NCI-H345 treated with DMSO at 0.1 percent for 48 hours (cell line): ENCODE data around the gene SLC25A38.

Experiments
- DNase-seq: peaks from one replicate; lab custom pipeline; 2025; ENCODE audit not compliant: unreplicated experiment; lab: John Stamatoyannopoulos, UW

SLC25A38 gene

GRCh38 chr3:39376959-39377634 lies 6.1 kb upstream of the SLC25A38 start:
- no peak for DNase-seq

DNA sequence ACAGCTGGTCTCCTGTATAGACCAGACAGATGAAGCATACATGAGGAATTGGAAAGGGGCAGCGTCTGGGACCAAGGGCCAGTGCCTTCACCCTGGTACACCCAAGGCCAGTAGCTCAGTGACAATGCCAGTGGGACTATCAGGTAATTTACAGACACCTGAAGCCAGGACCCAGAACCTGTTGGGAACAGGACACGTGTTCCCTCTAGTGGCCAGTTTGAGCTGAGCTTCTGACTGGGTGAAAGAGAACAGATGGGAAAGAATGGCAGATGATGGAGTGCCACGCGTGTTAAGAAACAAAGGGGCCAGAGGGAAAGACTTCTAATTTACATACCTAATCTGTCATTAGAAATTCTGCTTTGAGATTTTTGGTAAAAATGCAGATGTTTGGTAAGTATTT lies 5.1 kb upstream of the SLC25A38 start:
- DNase-seq = no peak

DNA sequence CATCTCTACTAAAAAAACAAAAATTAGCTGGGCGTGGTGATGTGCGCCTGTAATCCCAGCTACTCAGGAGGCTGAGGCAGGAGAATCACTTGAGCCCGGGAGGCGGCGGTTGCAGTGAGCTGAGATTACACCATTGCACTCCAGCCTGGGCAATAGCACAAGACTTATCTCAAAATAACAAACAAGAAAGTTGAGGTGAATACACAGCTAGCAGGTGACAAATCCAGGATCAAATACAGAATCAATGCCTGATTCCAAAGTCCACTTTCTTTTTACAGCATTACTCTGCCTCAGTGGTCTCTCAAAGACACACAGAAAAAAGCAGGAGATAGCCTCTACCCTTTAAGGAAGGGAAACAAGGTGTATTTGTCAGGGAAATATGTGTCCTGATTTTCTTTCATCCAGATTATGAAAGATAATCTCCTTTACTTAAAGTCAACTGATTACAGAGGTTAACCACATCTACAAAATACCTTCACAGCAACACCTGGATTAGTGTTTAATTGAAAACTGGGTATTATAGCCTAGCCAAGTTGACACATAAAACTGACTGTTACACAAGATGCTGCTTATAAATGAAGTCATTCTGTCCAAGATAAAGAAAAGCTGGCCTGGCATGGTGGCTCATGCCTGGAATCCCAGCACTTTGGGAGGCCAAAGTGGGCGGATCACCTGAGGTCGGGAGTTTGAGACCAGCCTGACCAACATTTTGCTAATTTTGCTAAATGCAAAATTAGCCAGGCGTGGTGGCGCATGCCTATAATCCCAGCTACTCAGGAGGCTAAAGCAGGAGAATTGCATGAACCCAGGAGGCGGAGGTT lies 4.0 kb upstream of the SLC25A38 start:
- no peak for DNase-seq

DNA sequence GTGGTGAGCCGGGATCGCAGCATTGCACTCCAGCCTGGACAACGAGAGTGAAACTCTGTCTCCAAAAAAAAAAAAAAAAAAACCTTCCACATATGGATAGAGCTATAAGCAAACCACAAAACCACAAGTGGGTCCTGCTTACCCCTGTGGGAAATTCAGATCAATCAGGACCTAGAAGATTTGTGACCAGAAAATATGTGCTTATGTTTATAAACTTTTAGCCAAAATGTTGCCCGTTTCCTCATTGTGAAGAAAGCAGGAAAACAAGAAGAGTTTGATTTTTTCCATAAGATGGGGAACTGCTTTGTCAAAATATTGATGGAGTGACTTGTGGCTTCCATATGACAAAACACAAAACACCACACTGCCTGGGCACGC lies 3.4 kb upstream of the SLC25A38 start:
- no peak for DNase-seq

DNA sequence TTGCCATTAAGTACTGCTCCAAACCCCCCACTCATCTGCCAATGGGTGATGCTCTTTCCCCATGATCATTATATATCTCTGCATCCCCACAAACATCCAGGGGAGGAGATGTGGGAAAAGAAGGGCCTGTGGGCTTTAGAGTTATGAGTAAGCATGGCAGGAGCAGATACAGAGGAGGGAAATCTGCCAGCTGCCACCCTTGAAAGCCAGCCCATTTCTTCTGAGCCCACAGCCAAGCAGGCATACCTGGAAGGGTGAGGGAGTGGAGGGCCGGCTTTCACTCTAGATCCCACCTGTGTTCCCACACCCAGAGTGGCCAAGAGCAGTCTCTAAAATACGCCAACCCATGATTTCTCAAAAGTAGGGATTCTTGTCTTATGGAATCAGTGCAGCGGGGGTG lies 1.7 kb upstream of the SLC25A38 start:
- DNase-seq = no peak

DNA sequence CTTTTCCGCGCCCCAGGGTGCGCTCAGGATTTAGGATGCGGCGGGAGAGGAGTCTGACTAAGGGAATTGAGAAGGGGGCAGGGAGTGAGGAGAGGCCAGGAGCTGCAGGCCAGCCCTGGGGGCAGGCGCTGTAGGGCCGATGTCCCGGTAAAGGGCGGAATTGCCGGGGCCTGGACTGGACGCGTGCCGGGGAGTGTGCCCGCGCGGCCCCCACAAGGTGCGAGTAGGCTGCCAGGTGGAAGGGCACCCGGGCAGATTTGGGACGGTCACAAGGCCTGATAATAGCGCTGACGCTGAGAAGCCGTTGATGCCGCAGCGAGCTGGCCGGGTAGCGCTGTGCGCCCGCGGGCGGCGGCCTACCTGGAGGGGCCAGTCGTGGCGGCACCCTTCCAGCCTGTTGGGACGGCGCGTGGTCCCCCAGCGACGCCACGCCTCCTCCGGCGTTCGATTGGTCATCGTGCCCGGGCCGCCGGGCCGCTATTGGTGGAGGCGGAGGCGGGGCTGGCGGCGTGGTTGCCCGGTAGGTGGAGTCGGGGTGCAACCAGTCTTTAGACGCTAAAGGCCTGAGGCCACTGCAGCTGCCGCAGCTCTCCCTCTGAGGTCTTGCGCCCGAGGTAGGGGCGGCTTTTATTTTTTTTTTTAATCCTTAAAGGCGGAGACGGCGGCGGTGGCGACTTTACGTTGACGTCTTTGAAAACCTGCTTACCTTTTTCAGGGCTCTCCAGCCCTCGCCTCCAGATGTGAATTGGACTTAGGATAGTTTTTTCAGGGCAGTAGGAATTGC lies 903 bp downstream of the SLC25A38 start:
- DNase-seq = no peak

DNA sequence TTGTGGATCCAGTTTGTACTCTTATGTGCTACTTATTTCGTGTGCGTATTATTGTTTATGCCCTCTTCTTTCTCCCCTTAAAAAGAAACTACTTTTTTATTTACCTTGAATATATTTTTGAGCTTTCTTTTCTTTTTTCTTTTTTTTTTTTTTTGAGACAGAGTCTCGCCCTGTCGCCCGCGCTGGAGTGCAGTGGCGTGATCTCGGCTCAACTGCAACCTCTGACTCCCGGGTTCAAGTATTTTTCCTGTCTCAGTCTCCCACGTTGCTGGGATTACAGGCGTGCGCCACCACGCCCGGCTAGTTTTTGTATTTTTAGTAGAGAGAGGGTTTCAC lies 1.5 kb downstream of the SLC25A38 start:
- no peak for DNase-seq

GRCh38 chr3:39385456-39386090 lies 2.4 kb downstream of the SLC25A38 start:
- DNase-seq = no peak

- DNase-seq = no peak
These were observed 3.1 kb downstream of the SLC25A38 start for GRCh38 chr3:39386318-39386717.

GRCh38 chr3:39387411-39387975 lies 4.3 kb downstream of the SLC25A38 start:
- no peak for DNase-seq

DNA sequence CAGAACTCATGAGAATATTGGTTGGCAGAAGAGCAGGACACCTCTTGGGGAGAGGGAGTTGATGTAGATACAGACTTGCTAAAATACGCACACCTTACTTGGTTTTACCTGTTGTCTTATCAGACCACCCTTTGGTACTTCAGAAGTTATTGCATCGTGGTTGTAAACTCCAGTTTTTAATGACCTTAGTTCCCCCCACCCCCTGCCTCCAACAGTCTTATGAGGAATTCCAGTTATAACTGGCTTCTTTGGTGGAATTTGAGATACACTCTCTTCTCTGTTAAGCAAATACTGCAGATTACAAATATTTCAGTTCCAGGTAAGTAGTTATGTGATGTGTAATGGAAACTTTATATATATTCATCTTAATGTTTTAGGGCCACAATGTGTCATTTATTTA lies 5.0 kb downstream of the SLC25A38 start:
- no peak for DNase-seq

GRCh38 chr3:39388741-39389248 lies 5.6 kb downstream of the SLC25A38 start:
- DNase-seq = no peak

DNA sequence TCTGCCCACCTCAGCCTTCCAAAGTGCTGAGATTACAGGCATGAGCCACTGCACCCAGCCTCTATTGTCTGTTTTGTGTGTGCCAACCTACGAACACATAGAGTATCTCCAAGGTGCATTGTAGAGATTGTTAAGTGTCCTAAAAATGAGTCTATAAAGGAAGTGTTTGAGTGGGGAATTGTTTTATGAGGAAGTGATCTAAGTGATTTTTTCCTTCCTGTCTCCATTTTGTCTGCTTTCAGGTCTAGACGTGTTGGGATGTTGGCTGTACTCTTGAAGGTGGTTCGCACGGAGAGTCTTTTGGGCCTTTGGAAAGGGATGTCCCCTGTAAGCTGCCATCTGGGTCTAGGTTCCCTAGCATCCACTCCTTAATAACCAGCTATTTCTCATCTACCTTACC lies 7.0 kb downstream of the SLC25A38 start:
- DNase-seq = no peak

- no peak for DNase-seq
These were observed 13.5 kb downstream of the SLC25A38 start for GRCh38 chr3:39396690-39397089.

DNA sequence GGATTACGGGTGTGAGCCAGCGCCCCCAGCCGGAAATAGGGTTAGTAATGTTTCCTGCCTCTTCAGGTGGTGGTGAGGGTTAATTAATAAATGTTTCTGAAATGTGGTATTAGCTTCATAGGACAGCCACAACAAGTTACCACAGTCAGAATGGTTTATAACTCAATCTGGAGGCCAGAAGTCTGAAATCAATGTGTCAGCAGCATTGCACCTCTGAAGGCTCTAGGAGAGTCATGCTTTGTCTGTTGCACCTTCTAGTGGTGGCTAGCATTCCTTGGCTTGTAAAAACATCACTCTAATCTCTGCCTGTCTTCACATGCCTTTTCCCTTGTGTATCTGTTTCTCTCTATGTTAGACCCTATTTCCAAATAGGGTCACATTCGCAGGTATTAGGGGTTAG lies 15.5 kb downstream of the SLC25A38 start:
- no peak for DNase-seq

DNA sequence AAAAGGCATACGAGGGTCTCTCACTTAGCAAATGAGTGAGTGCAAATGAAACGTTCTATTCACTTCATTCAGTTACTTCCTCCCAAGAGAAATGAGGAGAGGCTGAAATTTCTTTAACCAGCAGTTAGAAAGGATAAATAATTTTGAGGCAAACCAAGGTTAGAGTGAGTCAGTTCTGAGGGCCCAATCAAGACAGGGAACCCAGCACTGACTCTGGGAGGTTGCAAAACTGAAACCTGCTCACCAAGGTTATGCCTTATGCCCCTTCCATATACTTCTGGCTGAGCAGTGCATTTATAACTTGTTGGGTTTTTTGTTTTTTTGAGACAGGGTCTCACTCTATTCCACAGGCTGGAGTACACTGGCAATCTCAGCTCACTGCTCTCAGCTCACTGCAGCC lies 18.8 kb downstream of the SLC25A38 start:
- DNase-seq = no peak

- DNase-seq = no peak
These were observed 21.9 kb downstream of the SLC25A38 start for GRCh38 chr3:39404943-39405686.

GRCh38 chr3:39405687-39406367 lies 22.7 kb downstream of the SLC25A38 start:
- DNase-seq = no peak

DNA sequence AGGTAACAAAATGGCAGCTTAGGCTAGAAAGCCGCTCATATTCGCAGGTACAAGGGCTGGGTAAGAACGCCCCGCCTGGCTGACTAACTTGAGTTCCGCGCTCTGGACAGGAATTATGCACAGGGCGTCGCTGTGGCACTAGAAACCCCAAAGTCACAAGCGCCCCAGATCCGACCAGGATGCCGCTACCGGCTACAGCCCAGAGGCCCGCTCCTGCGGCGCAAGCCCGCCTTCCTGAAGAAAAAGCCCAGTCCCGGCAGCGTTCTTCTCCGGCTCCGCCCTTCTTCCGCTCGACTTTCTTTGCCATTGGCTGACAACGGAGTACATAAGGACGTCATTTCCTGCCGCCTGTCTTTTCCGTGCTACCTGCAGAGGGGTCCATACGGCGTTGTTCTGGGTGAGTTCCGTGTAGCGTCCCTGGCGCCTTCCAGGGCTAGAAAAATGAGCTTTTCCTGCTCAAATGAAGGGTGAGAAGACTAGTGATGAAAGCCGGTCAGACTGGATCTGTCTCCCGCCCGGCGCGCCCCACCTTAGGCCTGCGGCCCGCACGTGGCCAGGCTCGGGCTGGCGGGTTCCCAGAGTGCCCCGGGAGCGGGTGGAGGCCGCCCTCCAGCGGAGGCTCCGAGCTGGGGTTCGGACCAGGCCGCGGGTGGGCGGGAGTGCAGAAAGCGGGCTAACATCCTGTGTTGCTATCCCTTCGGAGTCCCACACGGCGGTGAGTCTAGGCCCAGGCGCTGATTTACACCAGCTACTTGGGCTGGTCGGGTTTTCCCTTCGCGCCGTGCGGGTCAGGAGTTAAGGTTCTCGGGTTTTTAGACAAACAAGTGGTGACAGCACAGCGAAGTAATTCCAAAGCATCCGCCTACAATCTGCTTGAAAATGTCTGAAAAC lies 23.4 kb downstream of the SLC25A38 start, which contains the start of gene RPSA:
Gene RPSA (plus strand): TSS at position 353 of the 891 bp plus-strand sequence. CDS start 934 bp downstream, outside the sequence.
- peak; percentile 82 for DNase-seq
